Stimulated activated CD4-positive, alpha-beta T cell treated with anti-CD3 and anti-CD28 coated beads, Interleukin-4, amount 100 ng/mL, for 4 hours (primary cell): ENCODE measurements around the gene CAPN5.

Experiments
- DNase-seq, 2 experiments: peaks; one replicate each; pipeline ENCODE4 v3.0.0-alpha.2; 2020

CAPN5 gene

DNA sequence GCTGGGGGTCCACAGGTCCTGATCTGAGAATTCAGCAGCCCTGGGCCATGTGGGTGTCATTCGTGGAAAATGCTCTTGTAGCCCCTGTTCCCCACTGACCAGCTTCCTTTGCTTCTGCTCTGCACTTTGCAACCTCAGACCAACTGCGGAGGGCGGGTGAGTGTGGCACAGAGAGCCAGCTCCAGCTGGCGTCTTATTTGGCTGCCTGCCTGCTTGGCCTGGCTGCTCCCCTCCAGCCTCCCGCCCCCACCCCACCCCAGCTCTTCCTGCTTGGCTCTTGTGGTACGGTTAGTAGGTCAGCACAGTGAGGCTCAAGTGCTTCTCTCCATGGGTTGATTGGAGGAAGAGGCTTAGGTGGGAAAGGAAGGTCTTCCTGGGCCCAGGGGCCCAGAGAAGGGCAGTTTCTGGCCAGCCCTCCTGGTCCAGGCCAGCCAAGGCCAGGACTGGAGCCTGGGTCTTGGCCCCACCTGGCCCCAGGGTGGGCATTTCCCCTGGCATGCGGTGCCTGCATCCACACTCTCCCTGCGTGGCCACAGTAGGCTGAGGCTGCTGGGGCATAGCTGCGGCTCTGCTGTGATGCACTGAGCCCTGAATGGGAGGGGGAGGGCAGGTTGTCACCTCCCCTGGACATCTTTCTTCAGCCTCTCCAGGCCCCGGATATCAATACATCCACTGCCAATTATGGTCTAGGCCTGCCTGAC, 87.8 kb downstream of the CAPN5 start:
- no peak for DNase-seq

DNA sequence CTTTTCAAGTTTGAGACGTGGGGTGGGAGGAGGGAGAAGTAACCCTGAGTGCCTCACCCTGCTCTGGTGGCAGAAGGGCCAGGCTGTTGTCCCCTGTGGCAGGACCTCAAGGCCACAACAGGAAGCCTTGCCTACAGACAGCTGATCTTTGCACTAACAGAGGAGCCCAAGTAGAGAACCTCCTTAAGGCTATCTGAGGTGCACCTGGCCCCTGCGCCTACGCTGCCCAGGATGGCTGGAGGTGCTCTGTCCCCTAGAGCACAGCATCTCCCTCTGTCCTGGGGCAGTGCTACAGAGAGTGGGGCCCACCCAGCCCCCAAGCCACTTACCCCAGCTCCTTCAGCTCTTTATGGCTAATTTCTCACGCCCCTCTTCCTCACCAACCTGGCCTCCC, 88.3 kb downstream of the CAPN5 start:
- DNase-seq: no peak

DNA sequence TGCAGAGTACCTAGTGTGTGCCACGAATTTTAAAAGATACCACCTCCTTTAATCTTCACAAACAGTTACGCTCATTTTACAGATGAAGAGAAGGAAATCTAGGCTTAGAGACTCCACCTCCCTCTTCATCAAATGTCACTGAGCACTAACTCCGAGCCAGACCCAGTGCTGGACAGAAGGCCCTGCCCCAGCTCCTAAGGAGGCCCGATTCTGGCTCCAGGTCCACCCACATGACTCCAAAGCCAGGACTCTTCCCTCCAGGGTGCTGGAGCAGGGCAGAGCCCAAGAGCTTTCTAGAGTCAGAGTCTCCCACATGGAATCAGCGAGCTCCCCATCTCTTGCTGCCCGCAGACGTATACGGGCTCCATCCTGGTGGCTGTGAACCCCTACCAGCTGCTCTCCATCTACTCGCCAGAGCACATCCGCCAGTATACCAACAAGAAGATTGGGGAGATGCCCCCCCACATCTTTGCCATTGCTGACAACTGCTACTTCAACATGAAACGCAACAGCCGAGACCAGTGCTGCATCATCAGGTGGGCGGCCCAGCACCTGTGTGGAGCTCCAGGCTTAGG, 88.9 kb downstream of the CAPN5 start:
- no peak for DNase-seq

DNA sequence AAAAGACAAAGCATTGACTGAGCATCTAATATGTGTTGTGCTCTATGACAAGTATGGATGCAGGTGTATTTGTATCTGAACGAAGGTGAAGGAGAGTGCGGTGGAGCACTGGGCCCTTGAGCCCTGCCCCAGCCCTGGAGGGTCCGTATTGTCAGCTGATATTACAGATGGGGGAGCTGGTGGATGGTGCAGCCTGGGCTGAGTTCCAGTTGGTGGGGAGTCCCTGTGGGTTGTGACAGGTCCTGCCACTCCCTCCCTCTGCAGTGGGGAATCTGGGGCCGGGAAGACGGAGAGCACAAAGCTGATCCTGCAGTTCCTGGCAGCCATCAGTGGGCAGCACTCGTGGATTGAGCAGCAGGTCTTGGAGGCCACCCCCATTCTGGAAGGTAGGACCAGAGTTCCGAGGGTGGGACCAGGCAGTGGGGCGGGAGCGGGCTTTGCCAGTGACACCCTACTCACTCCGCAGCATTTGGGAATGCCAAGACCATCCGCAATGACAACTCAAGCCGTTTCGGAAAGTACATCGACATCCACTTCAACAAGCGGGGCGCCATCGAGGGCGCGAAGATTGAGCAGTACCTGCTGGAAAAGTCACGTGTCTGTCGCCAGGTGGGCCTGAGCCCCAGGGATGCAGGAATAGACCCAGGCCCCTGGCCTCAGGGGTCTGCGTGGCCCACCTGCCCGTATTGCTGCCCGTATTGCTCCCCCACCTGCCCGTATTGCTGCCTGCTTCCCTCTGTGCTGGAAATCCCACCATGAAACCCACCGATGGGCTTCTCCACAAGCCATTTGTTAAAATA, 89.8 kb downstream of the CAPN5 start:
- no peak for DNase-seq

DNA sequence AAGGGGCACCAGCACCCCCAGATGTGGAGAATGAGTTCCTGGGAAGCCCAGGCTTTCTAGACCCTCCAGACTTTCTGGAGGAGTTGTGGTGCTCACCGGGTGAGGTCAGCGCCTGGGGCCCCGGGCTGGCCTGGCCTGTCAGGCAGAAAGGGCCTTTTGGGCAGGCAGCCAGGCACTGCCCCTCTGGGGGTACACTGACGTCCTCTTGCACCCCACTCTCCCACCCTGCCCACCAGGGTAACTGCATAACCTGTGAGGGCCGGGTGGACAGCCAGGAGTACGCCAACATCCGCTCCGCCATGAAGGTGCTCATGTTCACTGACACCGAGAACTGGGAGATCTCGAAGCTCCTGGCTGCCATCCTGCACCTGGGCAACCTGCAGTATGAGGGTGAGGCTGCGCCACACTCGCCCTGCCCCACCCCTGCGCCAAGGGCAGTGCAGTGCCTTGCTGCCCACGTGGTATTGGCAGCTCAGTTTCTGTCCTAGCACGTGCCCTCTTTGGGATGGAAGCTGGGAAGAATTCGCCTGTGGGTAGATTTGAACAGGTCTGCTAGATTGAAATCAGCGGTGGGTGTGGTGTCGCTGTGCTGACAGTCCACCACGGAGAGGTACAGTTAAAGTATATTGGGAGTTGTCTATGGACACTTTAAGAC, 91.4 kb downstream of the CAPN5 start:
- DNase-seq: no peak

DNA sequence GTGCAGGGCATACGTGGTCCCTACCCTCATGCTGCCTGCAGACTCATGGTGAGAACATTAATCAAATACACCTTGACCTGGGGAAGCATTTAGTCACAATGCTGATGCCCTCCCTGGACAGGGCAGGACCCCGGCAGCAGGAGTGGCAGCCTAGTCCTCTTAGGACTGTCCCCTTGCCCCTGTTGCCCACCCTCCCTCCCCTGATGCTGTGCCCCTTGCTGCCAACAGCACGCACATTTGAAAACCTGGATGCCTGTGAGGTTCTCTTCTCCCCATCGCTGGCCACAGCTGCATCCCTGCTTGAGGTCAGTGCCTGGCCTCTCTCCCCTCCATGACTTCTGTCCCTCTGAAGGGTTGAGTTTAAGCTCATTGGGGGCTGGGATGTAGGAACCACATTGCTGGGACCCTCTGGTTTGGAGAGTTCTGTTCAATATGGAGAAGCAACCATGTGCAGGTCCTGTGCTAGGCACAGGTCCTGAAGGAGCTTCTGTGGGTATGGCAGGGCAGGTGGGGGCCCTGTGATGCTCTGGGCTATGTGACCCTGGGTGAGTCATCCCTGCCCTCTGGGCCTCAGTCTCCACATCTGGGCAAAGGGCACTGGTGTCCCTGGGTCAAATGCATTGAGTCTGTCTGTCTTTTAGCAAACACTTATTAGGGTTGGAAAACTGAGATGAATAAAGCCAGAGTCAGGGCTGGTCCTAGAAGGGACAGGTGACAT, 92.6 kb downstream of the CAPN5 start:
- DNase-seq: no peak

DNA sequence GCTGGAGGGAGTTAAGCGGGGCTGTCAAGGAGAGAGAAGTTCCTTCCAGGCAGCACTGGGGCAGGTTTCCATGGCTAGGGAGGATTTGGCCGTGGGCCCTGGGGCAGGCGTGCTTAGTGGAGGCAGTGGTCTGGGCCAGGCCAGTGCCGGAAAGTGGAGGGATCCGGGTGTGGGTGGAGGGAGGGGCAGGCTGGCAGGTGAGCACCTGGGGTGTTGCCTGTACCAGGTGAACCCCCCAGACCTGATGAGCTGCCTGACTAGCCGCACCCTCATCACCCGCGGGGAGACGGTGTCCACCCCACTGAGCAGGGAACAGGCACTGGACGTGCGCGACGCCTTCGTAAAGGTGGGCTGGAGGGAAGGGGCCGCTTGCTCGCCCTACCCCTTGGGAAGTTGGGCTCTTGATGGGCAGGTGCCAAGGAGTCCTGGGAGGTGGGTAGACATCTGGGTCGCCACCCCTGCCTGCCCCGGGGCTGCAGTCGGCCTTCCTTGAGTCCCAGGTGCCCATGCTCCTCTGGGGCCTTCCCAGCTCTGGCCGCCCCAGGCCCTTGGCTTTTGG, 93.2 kb downstream of the CAPN5 start:
- no peak for DNase-seq

DNA sequence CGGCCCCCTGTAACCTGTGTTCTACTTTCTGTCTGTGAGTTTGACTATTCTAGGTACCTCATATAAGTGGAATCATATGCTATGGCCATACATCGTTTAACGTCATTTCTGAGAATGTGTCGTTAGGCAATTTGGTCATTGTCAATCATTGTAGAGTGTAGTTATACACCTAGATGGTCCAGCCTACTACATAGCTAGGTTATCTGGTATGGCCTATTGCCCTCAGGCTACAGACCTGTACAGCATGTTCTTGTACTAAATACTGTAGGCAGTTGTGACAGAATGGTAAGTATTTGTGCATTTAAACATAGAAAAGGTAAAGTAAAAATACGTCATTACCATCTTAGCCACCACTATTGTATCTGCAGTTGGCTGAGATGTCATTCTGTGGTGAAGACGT, 96.5 kb downstream of the CAPN5 start:
- DNase-seq: no peak

DNA sequence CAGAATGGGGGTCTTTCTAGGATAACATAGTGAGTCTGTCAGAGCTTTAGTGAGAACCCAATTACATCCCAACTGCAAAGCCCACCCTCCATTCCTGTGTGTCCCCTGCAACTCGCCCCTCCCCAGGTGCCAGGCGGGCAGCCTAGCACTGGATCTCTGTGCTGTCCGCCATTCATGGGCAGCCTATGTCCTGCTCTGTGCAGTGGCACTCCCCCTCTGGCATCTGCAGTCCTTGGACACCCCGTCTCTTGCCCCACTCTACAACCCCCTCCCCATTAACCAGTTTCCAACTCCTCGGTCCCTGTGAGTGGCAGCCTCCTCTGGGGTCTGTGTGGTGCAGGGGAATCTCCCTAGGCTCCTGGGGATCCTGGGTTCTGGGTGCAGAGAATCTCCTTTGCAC, 98.3 kb downstream of the CAPN5 start:
- DNase-seq: no peak

DNA sequence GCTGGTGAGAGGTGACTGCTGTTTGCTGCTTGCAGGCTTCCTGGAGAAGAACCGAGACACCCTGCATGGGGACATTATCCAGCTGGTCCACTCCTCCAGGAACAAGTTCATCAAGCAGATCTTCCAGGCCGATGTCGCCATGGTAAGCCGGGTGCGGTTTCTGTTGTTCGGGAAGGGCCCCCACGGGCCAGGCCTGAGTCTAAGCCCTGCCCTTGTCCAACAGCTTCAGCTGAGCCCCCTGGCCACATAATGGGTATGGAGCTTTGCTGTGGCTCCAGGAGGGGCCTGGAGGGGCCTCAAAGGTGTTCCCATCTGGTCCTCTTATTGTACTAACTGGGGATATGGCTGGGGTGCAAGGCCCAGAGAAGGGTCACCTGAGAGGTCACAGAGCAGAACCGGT, 99.2 kb downstream of the CAPN5 start:
- no peak for DNase-seq

DNA sequence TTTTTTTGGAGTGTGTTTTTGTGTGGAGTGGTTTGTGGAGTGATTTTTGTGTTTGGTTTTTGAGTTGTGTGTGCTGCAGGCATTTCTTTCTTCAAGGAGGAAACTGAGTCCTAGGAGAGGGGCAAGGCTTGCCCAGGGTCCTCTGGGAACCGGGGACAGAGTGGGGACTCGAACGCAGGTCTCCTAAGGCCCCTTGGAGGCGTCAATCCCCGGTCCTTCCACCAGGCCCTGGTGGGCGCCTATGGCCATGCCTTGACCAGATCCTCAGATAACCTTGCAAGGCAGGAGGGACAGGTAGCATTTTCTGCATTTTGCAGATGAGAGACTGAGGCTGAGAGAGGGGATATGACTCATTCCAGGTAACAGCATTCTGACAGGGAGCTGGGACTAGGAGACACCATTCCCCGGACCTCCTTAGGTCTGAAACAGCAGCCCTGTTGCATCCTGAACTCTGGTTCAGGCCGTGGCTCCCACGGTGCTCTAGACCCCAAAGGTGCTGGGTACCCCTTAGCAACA, 100.4 kb downstream of the CAPN5 start:
- DNase-seq: no peak

DNA sequence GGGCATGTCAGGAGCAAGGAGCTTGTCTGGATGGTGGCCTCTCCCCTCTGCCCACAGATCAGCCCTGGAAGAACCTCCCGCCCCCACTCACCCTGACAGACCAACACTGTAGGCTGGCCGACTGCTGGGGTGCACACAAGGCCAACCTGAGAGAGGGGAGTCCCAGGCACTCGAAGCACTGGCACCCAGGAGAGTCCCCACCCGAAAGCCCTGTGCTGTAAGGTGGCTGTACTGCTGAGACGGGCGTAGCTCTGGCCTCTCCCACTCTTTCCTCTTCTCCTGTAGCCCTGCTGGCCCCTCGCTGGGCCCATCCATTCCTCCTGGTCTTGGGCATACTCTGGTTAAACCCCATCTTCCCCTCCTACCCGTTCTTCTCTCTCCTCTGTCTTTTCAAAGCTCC, 101.0 kb downstream of the CAPN5 start:
- no peak for DNase-seq

DNA sequence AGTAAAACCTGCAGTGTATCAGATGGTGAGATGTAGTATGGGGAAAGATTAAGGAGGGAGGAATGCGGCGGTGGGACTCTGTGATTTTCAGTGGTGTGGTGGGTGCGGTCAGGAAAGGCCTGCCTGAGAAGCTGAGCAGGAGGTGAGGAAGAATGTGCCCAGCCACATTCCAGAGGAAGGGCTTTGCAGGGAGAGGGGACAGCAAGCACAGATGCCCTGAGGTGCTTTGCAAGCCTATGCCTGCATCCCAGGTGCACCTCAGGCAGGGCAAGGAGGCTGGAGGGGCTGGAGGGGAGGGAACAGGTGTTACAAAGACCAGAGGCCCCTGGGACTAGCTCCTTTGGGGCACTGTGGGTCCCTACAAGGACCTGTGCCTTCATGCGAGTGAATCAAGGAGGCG, 103.3 kb downstream of the CAPN5 start:
- no peak for DNase-seq

DNA sequence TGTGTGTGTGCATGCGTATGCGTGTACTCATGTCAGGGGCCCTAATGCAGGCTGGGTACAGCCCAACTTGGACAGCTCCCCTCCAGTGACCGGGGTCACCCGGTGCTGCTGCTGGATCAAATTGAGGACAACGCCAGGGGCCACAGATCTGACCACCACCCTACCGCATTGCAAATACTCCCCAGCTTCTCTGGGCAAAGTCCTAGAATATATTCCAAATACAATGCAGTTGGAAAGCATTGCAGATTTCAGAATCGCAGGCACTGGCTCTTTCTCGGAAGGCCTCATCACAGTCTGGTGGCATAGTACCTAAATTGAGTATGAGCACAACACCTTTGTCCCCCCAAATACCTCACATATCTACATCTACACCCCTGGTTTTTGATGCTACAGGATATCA, 104.5 kb downstream of the CAPN5 start:
- DNase-seq: no peak

DNA sequence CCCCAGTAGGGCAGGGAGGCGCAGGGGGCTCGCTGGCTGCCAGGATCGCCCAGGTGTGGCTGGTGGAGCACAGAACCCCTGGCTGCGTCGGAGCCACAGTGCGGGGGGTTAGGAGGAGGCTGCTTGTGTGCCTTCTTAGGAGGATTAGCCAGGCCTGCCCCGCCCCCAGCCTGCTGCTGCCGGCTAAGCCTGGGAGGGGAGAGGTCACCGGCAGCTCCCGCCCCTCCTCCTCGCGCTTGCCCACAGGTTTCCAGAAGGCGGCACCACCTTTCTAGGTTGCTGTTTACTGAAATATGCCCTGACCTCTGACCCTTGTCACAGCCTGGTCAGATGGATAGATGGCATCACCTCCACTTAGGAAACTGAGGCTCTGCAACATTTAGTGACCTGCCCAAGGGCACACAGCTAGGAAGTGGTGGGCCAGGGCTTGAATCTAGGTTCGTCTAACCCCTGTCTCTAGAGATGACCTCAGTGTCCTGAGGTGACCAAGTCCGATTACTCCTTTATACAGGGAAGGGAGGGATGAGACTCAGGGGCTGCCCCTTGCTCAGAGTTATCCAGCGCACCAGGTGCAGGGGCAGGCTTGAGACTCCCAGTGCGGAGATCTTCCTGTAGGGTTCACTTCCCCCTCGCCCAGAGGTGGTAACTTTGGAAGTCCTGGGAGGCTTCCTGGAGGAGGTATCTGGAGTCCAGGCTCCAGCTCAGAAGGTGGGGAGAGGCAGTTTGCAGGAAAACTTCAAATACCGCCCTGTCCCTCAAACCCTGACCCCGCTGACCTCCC, 105.3 kb downstream of the CAPN5 start:
- no peak for DNase-seq

DNA sequence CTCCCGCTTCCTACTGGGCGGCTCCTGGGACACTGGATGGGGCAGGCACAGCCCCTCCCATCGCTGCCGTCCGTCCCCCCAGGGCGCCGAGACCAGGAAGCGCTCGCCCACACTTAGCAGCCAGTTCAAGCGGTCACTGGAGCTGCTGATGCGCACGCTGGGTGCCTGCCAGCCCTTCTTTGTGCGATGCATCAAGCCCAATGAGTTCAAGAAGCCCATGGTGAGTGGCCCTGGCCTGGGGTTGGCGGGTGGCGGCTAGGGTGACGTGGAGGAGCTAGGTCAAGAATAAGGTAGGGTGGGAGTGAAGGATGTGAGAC, 105.9 kb downstream of the CAPN5 start:
- no peak for DNase-seq

DNA sequence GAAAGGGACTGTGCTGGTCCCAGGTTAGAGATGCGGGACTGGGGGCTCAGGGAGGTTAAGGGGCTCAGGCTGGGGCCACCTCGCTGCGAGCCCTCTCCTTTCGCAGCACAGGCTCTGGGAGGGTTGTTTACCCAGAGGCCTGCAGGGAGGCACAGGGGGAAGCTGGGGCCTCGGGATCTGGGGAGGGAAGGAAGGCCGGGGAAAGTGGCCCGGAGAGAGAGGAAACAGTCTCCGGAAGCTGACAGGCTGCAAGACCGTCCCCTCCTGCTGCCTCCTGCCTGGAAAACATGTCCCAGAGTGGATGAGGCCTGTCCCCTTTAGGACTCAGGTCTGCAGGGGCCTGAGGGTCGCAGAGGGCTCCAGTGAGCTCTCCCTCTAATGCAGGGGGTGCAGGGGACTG, 106.7 kb downstream of the CAPN5 start:
- DNase-seq: no peak

DNA sequence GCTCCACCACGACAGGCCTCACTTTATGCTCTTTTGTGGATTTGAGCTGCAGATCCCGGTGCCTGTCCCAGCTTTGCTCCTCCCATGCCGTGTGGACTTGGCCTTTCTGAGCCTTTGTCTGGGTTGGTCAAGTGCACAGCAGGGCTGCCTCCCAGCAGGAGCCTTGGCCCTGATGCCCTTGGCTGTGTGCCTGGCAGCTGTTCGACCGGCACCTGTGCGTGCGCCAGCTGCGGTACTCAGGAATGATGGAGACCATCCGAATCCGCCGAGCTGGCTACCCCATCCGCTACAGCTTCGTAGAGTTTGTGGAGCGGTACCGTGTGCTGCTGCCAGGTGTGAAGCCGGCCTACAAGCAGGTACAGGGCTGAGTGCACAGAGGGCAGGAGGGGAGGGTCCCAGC, 107.8 kb downstream of the CAPN5 start:
- DNase-seq: no peak

DNA sequence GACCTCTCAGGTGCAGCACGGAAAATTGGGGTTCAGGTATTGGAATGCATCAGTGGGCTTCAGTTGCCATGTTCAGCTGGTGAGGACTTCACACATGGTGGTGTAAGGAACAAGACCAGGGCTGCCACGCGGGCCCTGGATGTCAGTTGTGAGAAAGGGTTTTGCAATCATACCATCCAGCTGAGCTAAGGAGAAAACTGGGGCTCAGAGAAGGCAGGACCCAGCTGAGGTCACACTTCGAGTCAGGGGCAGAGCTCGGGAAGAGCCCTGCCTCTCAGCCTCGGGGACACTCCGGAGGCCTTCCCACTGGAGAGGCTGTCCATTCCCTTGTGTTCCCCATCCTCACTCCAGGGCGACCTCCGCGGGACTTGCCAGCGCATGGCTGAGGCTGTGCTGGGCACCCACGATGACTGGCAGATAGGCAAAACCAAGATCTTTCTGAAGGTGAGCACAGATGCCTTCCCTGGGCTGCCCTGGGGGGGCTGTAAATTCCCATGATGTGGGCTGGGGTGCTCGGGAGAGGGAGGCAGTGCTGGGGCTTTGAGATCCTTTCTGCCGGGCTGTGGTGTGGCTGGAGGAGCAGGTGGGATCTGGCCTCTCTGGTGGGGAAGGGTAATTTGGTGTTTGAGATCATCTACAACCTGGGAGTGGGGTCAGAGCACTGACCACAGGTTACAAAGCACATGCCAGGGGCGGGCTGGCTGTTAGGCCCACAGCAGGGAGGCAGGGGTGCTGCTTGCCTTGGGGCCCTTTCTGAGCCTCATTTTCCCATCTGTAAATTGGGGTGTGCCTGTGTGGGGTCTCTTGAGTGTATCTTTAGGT, 108.5 kb downstream of the CAPN5 start:
- no peak for DNase-seq
